Psoas muscle (tissue), 8 donors: ENCODE data around the gene SCN9A. TPM values are rescaled to one million over a fixed set of nuclear protein-coding genes. Genes with fewer than 3 reads are reported as not detected.

Source experiments
- ATAC-seq, 4 donors: fragments of 200-7000 bp; cut with Tn5 transposase; one replicate each; pipeline ENCODE4 v1.9.1; 2020; ENCODE audit warnings: moderate library complexity in 3 of 4, mild to moderate bottlenecking in 2 of 4
- DNase-seq, 2 donors: peaks; one replicate each; pipeline ENCODE4 v3.0.0-alpha.2; 2020
- H3K27ac ChIP-seq: fragments of 200-600 bp; one replicate; pipeline ENCODE4 v1.8.0; 2022
- H3K27me3 ChIP-seq, 3 donors: fragments of 200-600 bp in 1 of 3; one replicate each; pipeline versions ENCODE4 v1.6.1 to v1.8.0; 2013 to 2022; ENCODE audit warnings: low read length in 2 of 3, mild to moderate bottlenecking in 2 of 3, moderate library complexity in 1 of 3; ENCODE audit not compliant: insufficient read depth in 3 of 3
- H3K36me3 ChIP-seq, 2 donors: fragments of 200-600 bp in 1 of 2; one replicate each; pipeline versions ENCODE4 v1.6.1 to v1.8.0; 2013 to 2022; ENCODE audit warnings: low read depth in 1 of 2, mild to moderate bottlenecking in 1 of 2, moderate library complexity in 1 of 2; ENCODE audit not compliant: insufficient read depth in 1 of 2
- H3K4me1 ChIP-seq: fragments of 200-600 bp; one replicate; pipeline ENCODE4 v1.8.0; 2022
- H3K4me3 ChIP-seq: fragments of 200-600 bp; one replicate; pipeline ENCODE4 v1.8.0; 2022; ENCODE audit warnings: mild to moderate bottlenecking
- H3K9me3 ChIP-seq: fragments of 200-600 bp; one replicate; pipeline ENCODE4 v1.8.0; 2022
- WGBS, 3 donors: extraction: QIAGEN DNeasy Blood & Tissue Kit; methylation state at CpG; one replicate each; pipeline versions ENCODE4 v1.1.6 to v1.1.7; 2013; 5-methylcytosine and 5-hydroxymethylcytosine counted together
- intact Hi-C, 2 donors: fragments of 100-400 bp; cut with DNase I; formaldehyde crosslinking; loops; one replicate each; pipeline versions ENCODE4 v1.11.0 to v1.14.2; 2022
- polyA plus RNA-seq, 3 donors: library from polyadenylated mRNA; stranded (reverse); fragments of 200-250 nt; gene quantifications; one replicate each; pipeline ENCODE4 v1.2.3, GENCODE V29; 2013
- total RNA-seq, 4 donors: library from RNA; stranded (reverse); fragmentation: NEBNext Ultra II Directional in 2 of 4; extraction: Animal tissue kit (Norgen Biotek cat#: 25700) in 2 of 4; gene quantifications; one replicate each; pipeline versions ENCODE4 v1.2.1 to v1.2.4, GENCODE V29; 2021 to 2023
- TF ChIP-seq, protein P1 (sequence below): fragments of 200-600 bp; IDR thresholded peaks from one replicate; pipeline ENCODE4 v1.8.0; 2022; ENCODE audit warnings: antibody characterized with exemption
- donor health status: healthy with polysubstance abuse.
- donor health status: DM: no; HTN: no; CAD: no; lungs with moderate emphysema.
- donor health status: Bipolar disorder and iron deficiency.
- donor health status: healthy.
- donor health status: DM: yes; HTN: yes; CAD: no.
- donor health status: DM: no; HTN: no; CAD: no.
- donor health status: DM: no; HTN: no; CAD: no.
- donor health status: DM: yes; HTN: yes; CAD: no.

SCN9A gene
- total and polyA plus RNA-seq, 7 donors: 0.06 to 1.1 (median 0.34) TPM

DNA sequence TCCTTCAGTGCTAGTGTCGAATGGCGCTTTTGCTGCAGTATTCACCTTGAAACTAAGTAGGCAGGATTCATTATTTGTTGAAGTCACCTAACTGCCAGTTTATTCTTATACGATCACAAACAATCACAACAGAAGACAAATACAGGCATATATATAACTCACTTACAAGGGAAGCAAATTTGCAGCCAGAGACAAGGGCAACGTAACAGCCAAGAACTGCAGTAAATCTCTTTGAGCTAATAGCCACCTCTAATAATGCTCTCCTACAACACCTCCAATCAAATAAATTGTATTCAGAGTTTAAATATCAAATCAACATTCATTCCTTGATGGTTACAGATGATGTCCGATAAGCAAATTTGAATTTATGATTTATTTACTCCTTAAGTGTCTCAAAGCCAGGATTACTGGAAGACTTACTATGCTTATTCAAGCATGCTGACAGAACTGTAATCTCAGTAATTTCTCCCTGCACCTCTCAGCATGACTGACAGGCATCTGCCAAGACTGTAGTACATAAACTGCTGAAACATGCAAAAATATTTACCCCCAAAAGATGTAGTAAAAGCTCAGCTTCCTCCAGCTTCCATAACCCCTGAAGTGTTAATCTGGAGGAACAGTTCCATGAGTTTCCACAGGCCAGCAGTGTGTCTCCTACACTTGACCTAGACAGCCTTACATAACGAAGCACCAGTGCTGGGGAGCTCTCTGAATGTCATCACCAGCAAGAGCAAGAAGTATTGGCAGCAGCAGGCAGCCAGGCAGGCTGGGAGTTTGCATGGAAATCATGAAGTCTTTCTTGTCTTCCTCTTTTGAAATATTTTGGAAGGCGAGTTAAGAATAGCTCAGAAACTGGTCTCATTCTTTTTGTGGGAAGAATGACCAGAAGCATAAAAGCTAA lies 227.0 kb downstream of the SCN9A start:
- H3K9me3 ChIP-seq: no peaks in the 10 kb centered on the region
- 61 to 72% (median 61%) methylated on average over 7 of the region's 7 CpGs for WGBS, 3 donors
- H3K27ac ChIP-seq: no peak overlapping the region
- H3K27me3 ChIP-seq: no peaks in the 10 kb centered on the region
- DNase-seq (no peak), ATAC-seq (no peak)
- no peaks in the 10 kb centered on the region for H3K4me1 ChIP-seq
- intact Hi-C loops: no loop called here
- TF ChIP-seq, protein P1, sequence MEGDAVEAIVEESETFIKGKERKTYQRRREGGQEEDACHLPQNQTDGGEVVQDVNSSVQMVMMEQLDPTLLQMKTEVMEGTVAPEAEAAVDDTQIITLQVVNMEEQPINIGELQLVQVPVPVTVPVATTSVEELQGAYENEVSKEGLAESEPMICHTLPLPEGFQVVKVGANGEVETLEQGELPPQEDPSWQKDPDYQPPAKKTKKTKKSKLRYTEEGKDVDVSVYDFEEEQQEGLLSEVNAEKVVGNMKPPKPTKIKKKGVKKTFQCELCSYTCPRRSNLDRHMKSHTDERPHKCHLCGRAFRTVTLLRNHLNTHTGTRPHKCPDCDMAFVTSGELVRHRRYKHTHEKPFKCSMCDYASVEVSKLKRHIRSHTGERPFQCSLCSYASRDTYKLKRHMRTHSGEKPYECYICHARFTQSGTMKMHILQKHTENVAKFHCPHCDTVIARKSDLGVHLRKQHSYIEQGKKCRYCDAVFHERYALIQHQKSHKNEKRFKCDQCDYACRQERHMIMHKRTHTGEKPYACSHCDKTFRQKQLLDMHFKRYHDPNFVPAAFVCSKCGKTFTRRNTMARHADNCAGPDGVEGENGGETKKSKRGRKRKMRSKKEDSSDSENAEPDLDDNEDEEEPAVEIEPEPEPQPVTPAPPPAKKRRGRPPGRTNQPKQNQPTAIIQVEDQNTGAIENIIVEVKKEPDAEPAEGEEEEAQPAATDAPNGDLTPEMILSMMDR: no peak
- no peak overlapping the region for H3K4me3 ChIP-seq
- no peaks in the 10 kb centered on the region for H3K36me3 ChIP-seq

DNA sequence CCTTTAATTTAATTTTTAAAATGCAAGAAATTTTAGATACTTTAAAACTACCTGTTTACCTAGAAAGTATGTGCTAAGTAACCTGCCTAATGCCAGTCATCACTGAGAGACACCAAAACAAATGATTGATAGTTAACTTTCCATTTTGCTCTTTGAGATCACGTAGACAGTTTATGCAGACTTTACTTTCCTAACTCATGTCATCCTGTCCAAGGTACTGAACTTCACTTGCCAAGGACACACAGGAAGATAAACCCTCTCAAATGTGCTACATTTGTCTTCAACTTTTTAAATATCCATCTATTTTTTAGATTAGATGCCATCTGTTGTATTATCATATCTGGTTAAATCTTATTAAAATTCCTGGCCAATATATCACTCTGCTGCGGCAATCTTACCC lies 227.9 kb downstream of the SCN9A start:
- ATAC-seq (no peak), DNase-seq (no peak)
- no peak overlapping the region for H3K4me3 ChIP-seq
- 58 to 66% (median 63%) methylated on average over 2 of the region's 2 CpGs for WGBS, 3 donors
- intact Hi-C loops: no loop called here
- TF ChIP-seq, protein P1: no peak
- H3K4me1 ChIP-seq: no peaks in the 10 kb centered on the region
- H3K27ac ChIP-seq: no peak overlapping the region
- H3K27me3 ChIP-seq: no peaks in the 10 kb centered on the region
- no peaks in the 10 kb centered on the region for H3K9me3 ChIP-seq
- no peaks in the 10 kb centered on the region for H3K36me3 ChIP-seq

Other genes with a start within 250 kb of the SCN9A start
- gene SCN1A, start 247.9 kb downstream of the SCN9A start, total RNA-seq: not detected
- gene SCN1A, start 247.9 kb downstream of the SCN9A start, polyA plus RNA-seq: under 1 TPM in 1 of 3 donors, not detected in 2; 0.01 TPM
- gene SCN7A, start 118.3 kb upstream of the SCN9A start, total RNA-seq: 10 to 100 TPM in 1 of 4 donors, 1 to 10 TPM in 3; 2.5 to 17.3 (median 4.4) TPM
- 1 to 10 TPM; 1.2 to 2.0 (median 1.4) TPM for gene SCN7A, start 118.3 kb upstream of the SCN9A start, polyA plus RNA-seq